Progenitor cell of endocrine pancreas (in vitro differentiated cells): Measurements from ENCODE around the gene KMT2C. TPM values are rescaled to one million over a fixed set of nuclear protein-coding genes. Genes with fewer than 3 reads are reported as not detected.

Experiments used
- DNase-seq: peaks from one replicate; pipeline ENCODE4 v3.0.0; 2021; ENCODE audit warnings: low spot score; ENCODE audit not compliant: unreplicated experiment
- H3K27ac Mint-ChIP-seq: 2 replicates; pipeline ENCODE4 v1.8.0; 2021; ENCODE audit warnings: mild to moderate bottlenecking, moderate library complexity, mixed read lengths
- H3K27me3 Mint-ChIP-seq: 2 replicates; pipeline ENCODE4 v1.8.0; 2021; ENCODE audit warnings: mixed read lengths
- H3K36me3 Mint-ChIP-seq: 2 replicates; pipeline ENCODE4 v1.8.0; 2022; ENCODE audit warnings: mixed read lengths; ENCODE audit not compliant: insufficient read depth
- H3K4me1 Mint-ChIP-seq: 2 replicates; pipeline ENCODE4 v1.8.0; 2021; ENCODE audit warnings: low read depth, mixed read lengths
- H3K4me3 Mint-ChIP-seq: 2 replicates; pipeline ENCODE4 v1.8.0; 2021; ENCODE audit warnings: low read depth, mild to moderate bottlenecking, moderate library complexity, mixed read lengths
- H3K9me3 Mint-ChIP-seq: 2 replicates; pipeline ENCODE4 v1.8.0; 2021; ENCODE audit warnings: low read depth, mixed read lengths
- CTCF ChIP-seq: fragments of 200-600 bp; sonication (generic); IDR thresholded peaks from one replicate; pipeline ENCODE4 v1.5.0; 2021; ENCODE audit warnings: antibody characterized with exemption, mild to moderate bottlenecking; ENCODE audit not compliant: unreplicated experiment
- total RNA-seq: library from RNA; stranded (reverse); gene quantifications from 2 replicates; pipeline ENCODE4 v1.2.1, GENCODE V29; 2021

KMT2C gene
- total RNA-seq, 1 donor from 2014 or later: 75.9 TPM

- TF ChIP-seq CTCF: no peak
- Mint-ChIP-seq H3K36me3 (peaks cover 45% of the 10 kb centered on the region), H3K4me1 (no peaks in the 10 kb centered on the region), H3K27ac (no peak overlapping the region), H3K9me3 (no peaks in the 10 kb centered on the region), H3K27me3 (no peaks in the 10 kb centered on the region), H3K4me3 (no peak overlapping the region)
- DNase-seq: no peak
Observed at GRCh38 chr7:152177681-152178404, 258.0 kb downstream of the KMT2C start.

GRCh38 chr7:152176797-152177196, 259.0 kb downstream of the KMT2C start:
- H3K9me3 Mint-ChIP-seq: no peaks in the 10 kb centered on the region
- peaks cover 37% of the 10 kb centered on the region for H3K36me3 Mint-ChIP-seq
- no peak for DNase-seq
- H3K4me3 Mint-ChIP-seq: no peak overlapping the region
- no peak overlapping the region for H3K27ac Mint-ChIP-seq
- H3K4me1 Mint-ChIP-seq: no peaks in the 10 kb centered on the region
- H3K27me3 Mint-ChIP-seq: no peaks in the 10 kb centered on the region
- TF ChIP-seq CTCF: no peak

GRCh38 chr7:152173372-152174070, 262.3 kb downstream of the KMT2C start:
- no peak overlapping the region for H3K4me3 Mint-ChIP-seq
- no peak for DNase-seq
- no peak overlapping the region for H3K27ac Mint-ChIP-seq
- H3K36me3 Mint-ChIP-seq: peaks cover 25% of the 10 kb centered on the region
- TF ChIP-seq CTCF: no peak
- no peaks in the 10 kb centered on the region for H3K9me3 Mint-ChIP-seq
- no peaks in the 10 kb centered on the region for H3K27me3 Mint-ChIP-seq
- no peaks in the 10 kb centered on the region for H3K4me1 Mint-ChIP-seq

- DNase-seq: no peak
- H3K4me3 Mint-ChIP-seq: no peak overlapping the region
- H3K36me3 Mint-ChIP-seq: peaks cover 36% of the 10 kb centered on the region
- TF ChIP-seq CTCF: no peak
- H3K9me3 Mint-ChIP-seq: no peaks in the 10 kb centered on the region
- no peak overlapping the region for H3K27ac Mint-ChIP-seq
- no peaks in the 10 kb centered on the region for H3K27me3 Mint-ChIP-seq
- H3K4me1 Mint-ChIP-seq: no peaks in the 10 kb centered on the region
Observed at GRCh38 chr7:152162287-152162686, 273.5 kb downstream of the KMT2C start.

GRCh38 chr7:152161171-152161570, 274.6 kb downstream of the KMT2C start:
- H3K27me3 Mint-ChIP-seq: no peaks in the 10 kb centered on the region
- H3K4me1 Mint-ChIP-seq: no peaks in the 10 kb centered on the region
- H3K36me3 Mint-ChIP-seq: peaks cover 37% of the 10 kb centered on the region
- no peak overlapping the region for H3K27ac Mint-ChIP-seq
- no peak for DNase-seq
- no peaks in the 10 kb centered on the region for H3K9me3 Mint-ChIP-seq
- no peak overlapping the region for H3K4me3 Mint-ChIP-seq
- no peak for TF ChIP-seq CTCF
